Measurements from ENCODE around the gene DCUN1D3. TPM values are rescaled to one million over a fixed set of nuclear protein-coding genes. Genes with fewer than 3 reads are reported as not detected.

Gene DCUN1D3
- total RNA-seq, 1 experiment from 2014 or later: 16.1 TPM

- no peak overlapping the region for H4K91ac ChIP-seq (ENCODE audit: insufficient read length, low read depth, low read length)
- H3K27me3 ChIP-seq (ENCODE audit: insufficient read depth, low read length): no peaks in the 10 kb centered on the region
- no peaks in the 10 kb centered on the region for H3K79me2 ChIP-seq (ENCODE audit: insufficient read depth, low read length)
- no peaks in the 10 kb centered on the region; a peak in 1 of 7 replicates for H3K36me3 Mint-ChIP-seq (ENCODE audit: insufficient read depth in 1 of 3, low read depth in 3 of 3)
- no peaks in the 10 kb centered on the region for H3K27me3 Mint-ChIP-seq (ENCODE audit: low read depth)
- WGBS (ENCODE audit: extremely low coverage, insufficient read length, low lambda C conversion rate): no CpG with 5 or more reads among the region's 5 CpGs
- no peak overlapping the region for H3K27ac ChIP-seq (ENCODE audit: insufficient read length, low read depth, low read length)
- no peak overlapping the region for H2BK15ac ChIP-seq (ENCODE audit: low read depth, low read length)
- H3K4ac ChIP-seq (ENCODE audit: low read depth, low read length): no peak overlapping the region
- no peaks in the 10 kb centered on the region for H3K9me3 ChIP-seq (ENCODE audit: control insufficient read depth, low read depth, low read length)
- no peaks in the 10 kb centered on the region for H3K23me2 ChIP-seq (ENCODE audit: insufficient read length, low read depth, low read length, poor library complexity, severe bottlenecking)
- H3K4me1 Mint-ChIP-seq: peaks cover 4 to 7% of the 10 kb centered on the region in 2 experiments; a peak in 3 of 4 replicates
- H4K8ac ChIP-seq (replicated peaks; ENCODE audit: insufficient read length, low read depth, low read length): no peak overlapping the region
- no peaks in the 10 kb centered on the region for H3K79me1 ChIP-seq (ENCODE audit: insufficient read depth, low read depth, low read length, poor library complexity, severe bottlenecking)
- H4K20me1 ChIP-seq (ENCODE audit: control insufficient read depth, insufficient read depth, insufficient read length): no peaks in the 10 kb centered on the region
- H2BK120ac ChIP-seq (ENCODE audit: low read depth, low read length, poor library complexity, severe bottlenecking): no peak overlapping the region
- H3K9ac ChIP-seq (ENCODE audit: extremely low read depth, insufficient read length, low read length): no peak overlapping the region
- no peak overlapping the region for H3K23ac ChIP-seq (ENCODE audit: insufficient read length, low read depth, low read length)
- no peak overlapping the region for H3K4me2 ChIP-seq (ENCODE audit: insufficient read depth, insufficient read length, low read length)
- TF ChIP-seq, protein P1, sequence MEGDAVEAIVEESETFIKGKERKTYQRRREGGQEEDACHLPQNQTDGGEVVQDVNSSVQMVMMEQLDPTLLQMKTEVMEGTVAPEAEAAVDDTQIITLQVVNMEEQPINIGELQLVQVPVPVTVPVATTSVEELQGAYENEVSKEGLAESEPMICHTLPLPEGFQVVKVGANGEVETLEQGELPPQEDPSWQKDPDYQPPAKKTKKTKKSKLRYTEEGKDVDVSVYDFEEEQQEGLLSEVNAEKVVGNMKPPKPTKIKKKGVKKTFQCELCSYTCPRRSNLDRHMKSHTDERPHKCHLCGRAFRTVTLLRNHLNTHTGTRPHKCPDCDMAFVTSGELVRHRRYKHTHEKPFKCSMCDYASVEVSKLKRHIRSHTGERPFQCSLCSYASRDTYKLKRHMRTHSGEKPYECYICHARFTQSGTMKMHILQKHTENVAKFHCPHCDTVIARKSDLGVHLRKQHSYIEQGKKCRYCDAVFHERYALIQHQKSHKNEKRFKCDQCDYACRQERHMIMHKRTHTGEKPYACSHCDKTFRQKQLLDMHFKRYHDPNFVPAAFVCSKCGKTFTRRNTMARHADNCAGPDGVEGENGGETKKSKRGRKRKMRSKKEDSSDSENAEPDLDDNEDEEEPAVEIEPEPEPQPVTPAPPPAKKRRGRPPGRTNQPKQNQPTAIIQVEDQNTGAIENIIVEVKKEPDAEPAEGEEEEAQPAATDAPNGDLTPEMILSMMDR (conservative IDR thresholded peaks at IDR 0.05): no peak
- H3K4me1 ChIP-seq (ENCODE audit: insufficient read depth, low read length): no peaks in the 10 kb centered on the region; the same call in 1 of the 2 replicates
- no peaks in the 10 kb centered on the region for H3K9me3 Mint-ChIP-seq
- H2AFZ ChIP-seq (ENCODE audit: low read length): no peak overlapping the region
- H3K27ac Mint-ChIP-seq: peak overlapping the region in 1 of 3 experiments; percentile 83; a peak in 2 of 7 replicates
- no peak overlapping the region for H2BK12ac ChIP-seq (ENCODE audit: insufficient read length, low read depth, low read length)
- no peak overlapping the region for H2BK20ac ChIP-seq (ENCODE audit: low read depth, low read length, poor library complexity, severe bottlenecking)
- H3T11ph ChIP-seq (ENCODE audit: low read length): no peak overlapping the region
- H3K14ac ChIP-seq (ENCODE audit: insufficient read depth, low read length): no peak overlapping the region
- no peak overlapping the region for H3K4me3 Mint-ChIP-seq
- H3K56ac ChIP-seq (ENCODE audit: insufficient read length, low read depth, low read length): no peak overlapping the region
- H3K18ac ChIP-seq (ENCODE audit: insufficient read length, low read depth, low read length): no peak overlapping the region
- H4K5ac ChIP-seq (ENCODE audit: insufficient read length, low read depth, low read length): no peak overlapping the region
- DNase-seq: no peak
- H2BK5ac ChIP-seq (ENCODE audit: insufficient read length, low read length): no peak overlapping the region
- no peak overlapping the region for H2AK5ac ChIP-seq (ENCODE audit: insufficient read length, low read length)
Measured at GRCh38 chr16:20928774-20929411, 28.7 kb upstream of the DCUN1D3 start.
